Activated CD4-positive, alpha-beta T cell treated with anti-CD3 and anti-CD28 coated beads for 36 hours (primary cell): ENCODE data around the gene SEC22A. TPM values are rescaled to one million over a fixed set of nuclear protein-coding genes. Genes with fewer than 3 reads are reported as not detected.

Experiments used
- ATAC-seq: fragments of 200-7000 bp; cut with Tn5 transposase; one replicate; pipeline ENCODE4 v1.10.0; 2021; ENCODE audit warnings: mild to moderate bottlenecking, moderate library complexity
- CTCF ChIA-PET: fragments of 350-600 bp; sonication (Branson Sonifier 250); formaldehyde crosslinking; loops from one replicate; lab custom pipeline; 2021; ENCODE audit warnings: antibody characterized with exemption; lab: Charles Lee
- POLR2A ChIA-PET: fragments of 350-600 bp; sonication (Branson Sonifier 250); formaldehyde crosslinking; loops from one replicate; lab custom pipeline; 2021; ENCODE audit warnings: antibody characterized with exemption, inconsistent platforms; lab: Charles Lee
- DNase-seq: peaks from one replicate; pipeline ENCODE4 v3.0.0-alpha.2; 2020
- H3K27ac Mint-ChIP-seq: one replicate; pipeline ENCODE4 v1.8.0; 2021; ENCODE audit warnings: mixed read lengths
- H3K27me3 Mint-ChIP-seq: one replicate; pipeline ENCODE4 v1.8.0; 2021; ENCODE audit warnings: mixed read lengths
- H3K36me3 Mint-ChIP-seq: one replicate; pipeline ENCODE4 v1.8.0; 2021; ENCODE audit warnings: low read depth, mixed read lengths
- H3K4me1 Mint-ChIP-seq: one replicate; pipeline ENCODE4 v1.8.0; 2021; ENCODE audit warnings: mixed read lengths
- H3K4me3 Mint-ChIP-seq: one replicate; pipeline ENCODE4 v1.8.0; 2021; ENCODE audit warnings: mild to moderate bottlenecking, moderate library complexity, mixed read lengths
- H3K9me3 Mint-ChIP-seq: one replicate; pipeline ENCODE4 v1.8.0; 2021; ENCODE audit warnings: low read depth, mixed read lengths
- intact Hi-C, 2 experiments: fragments of 100-400 bp; cut with DNase I in 1 of 2; cut with micrococcal nuclease in 1 of 2; formaldehyde crosslinking; loops; one replicate each; pipeline versions ENCODE4 v1.14.2 to v1.15.1; 2022 to 2024; cut with DNase I, micrococcal nuclease
- total RNA-seq, 2 experiments: library from RNA; stranded (reverse); gene quantifications; one replicate each; pipeline ENCODE4 v1.2.3, GENCODE V29; 2021

The SEC22A gene
- total RNA-seq, 2 experiments from 2014 or later = 13.2 to 16.3 TPM

DNA sequence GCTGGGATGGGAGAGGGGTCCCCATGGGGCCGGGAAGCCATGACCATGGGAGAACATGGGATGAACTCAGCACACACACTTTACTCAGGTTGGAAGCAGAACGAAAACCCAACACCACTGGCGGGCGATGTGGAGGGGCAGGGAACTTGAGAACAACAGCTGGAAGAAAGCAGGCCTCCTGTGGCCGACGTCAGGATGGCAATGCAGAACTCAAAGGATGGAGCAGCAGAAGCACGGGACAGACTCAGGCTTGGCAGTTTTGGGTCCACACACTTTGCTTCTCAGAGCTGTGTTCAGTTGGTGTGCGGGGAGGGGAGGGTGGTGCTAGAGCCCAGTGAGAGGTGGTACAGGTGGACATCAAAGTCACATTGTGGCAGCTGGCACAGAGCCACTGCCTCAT, 80.7 kb downstream of the SEC22A start:
- H3K36me3 Mint-ChIP-seq = no peaks in the 10 kb centered on the region
- intact Hi-C loops = no loop called here
- ATAC-seq (no peak), DNase-seq (no peak)
- ChIA-PET POLR2A (no interaction called here), CTCF (no interaction called here)
- no peak overlapping the region for H3K27ac Mint-ChIP-seq
- H3K9me3 Mint-ChIP-seq = no peaks in the 10 kb centered on the region
- H3K4me3 Mint-ChIP-seq = no peak overlapping the region
- no peaks in the 10 kb centered on the region for H3K4me1 Mint-ChIP-seq
- no peaks in the 10 kb centered on the region for H3K27me3 Mint-ChIP-seq

DNA sequence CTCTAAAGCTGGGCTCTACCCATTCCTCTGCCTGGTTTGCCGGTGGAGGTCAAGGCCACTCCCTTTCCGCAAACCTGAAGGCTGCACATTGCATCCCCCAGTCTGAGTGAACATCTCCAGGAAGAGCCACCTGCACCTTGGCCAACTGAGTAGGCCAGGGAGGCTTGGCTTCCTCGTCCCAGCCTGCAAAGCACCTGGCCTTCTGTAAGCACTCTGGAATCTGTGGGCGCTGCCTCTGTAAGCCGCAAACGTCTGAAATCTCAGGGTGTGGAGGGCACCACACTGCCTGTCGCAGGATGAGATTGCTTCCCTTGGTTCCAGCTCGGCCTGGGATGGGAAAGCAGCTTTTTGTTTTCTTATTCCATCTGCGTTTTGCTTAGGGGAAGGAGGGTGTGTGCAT, 81.3 kb downstream of the SEC22A start:
- ATAC-seq = no peak
- no peak for DNase-seq
- intact Hi-C loops = no loop called here
- Mint-ChIP-seq H3K27me3 (no peaks in the 10 kb centered on the region), H3K36me3 (no peaks in the 10 kb centered on the region), H3K9me3 (no peaks in the 10 kb centered on the region), H3K27ac (no peak overlapping the region), H3K4me3 (no peak overlapping the region), H3K4me1 (no peaks in the 10 kb centered on the region)
- POLR2A ChIA-PET = no interaction called here
- CTCF ChIA-PET = no interaction called here

DNA sequence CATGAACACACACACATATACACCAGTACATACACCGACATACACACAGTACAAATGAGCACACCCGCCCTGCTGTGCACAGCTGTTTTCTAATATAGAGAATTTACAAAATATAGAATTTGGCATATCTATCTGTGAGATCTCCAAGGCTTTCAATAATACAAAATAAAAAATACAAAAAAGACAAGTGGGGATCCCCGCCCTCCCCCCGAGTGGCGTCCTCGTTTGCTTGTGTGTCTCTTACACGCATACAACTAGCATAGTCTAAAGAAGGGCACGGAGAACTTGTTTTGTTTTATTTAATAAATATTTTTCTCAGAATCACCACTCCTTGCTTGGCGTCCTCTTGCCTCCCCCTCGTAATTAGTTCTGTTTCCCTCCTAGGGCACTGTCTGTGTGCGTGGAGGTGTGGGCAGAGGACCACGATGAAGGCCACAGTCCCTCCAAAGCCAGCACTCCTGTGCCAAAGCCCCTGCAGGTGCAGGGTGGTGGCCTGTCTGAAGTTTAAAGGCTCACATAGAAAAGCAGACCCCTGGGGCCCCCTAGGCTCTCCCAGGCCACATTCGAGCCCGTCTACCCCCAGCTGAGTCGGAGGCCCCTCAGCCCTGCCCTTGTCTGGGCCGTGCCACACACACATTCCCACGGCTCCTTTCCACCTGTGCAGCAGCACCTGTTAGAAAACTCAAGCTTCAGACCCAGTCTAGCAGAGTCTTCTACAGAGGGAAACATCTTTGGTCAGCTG, 82.1 kb downstream of the SEC22A start:
- intact Hi-C loops = no loop called here
- POLR2A ChIA-PET = no interaction called here
- no peaks in the 10 kb centered on the region for H3K27me3 Mint-ChIP-seq

DNA sequence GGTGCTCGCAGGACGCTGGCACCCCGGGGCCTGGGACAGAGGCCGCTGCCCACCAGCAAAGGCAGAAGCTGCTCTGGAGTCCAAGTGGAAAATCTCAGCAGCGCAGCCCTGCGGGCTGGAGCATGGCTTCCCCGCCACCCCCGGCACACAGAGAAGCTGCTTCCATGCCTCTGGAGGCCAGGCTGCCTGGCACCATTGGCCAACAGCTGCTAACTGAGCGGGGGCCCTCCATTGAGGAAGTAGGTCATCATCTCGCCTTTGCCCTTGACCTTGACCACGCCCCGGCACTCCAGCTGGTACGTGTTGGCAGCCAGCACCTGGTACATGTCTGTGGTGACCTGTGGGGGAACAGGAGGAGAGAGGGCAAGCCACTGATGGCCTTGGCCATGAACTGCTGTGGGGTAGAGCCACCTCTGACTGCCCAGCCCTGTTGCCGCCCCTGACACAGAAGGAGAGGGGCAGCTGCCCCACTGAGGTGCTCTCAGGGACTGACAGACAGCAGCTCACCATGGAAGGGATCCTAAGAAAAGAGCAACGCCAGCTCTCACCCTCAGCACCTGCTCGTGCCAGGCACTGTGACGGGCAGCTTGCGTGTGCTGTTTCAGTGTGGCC, 82.8 kb downstream of the SEC22A start:
- H3K27ac Mint-ChIP-seq = no peak overlapping the region
- ATAC-seq = no peak

More for the DNA sequence above, 82.1 kb downstream of the SEC22A start:
- ATAC-seq = no peak
- CTCF ChIA-PET = no interaction called here
- DNase-seq = no peak
- H3K4me3 Mint-ChIP-seq = no peak overlapping the region
- H3K4me1 Mint-ChIP-seq = no peaks in the 10 kb centered on the region
- H3K9me3 Mint-ChIP-seq = no peaks in the 10 kb centered on the region
- no peak overlapping the region for H3K27ac Mint-ChIP-seq
- no peaks in the 10 kb centered on the region for H3K36me3 Mint-ChIP-seq

DNA sequence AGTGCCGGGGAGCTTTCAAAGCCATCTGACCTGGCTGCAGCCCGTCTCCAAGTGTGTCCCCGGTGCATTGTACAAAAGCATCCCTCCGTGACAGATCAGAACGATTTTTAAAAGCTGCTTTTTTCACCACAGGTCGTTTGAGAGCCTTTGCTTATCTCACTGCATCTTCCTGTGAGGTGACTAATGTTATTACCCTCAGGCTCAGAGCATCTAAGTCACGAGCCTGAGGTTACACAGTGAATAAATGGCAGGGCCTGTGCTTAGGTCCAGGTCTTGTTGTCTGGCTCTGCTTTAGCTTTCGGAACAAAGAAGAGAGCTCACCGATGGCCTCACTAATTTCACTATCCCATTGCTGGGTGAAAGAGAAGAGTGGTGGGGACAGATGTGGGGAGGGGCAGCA, 83.3 kb downstream of the SEC22A start:
- DNase-seq = no peak
- CTCF ChIA-PET = interaction anchor here (0.7 to 1.1 kb wide), 2 partner anchors 18 to 357 kb away, joined by 3 read pairs; no protein-coding TSS in a partner anchor
- no peaks in the 10 kb centered on the region for H3K9me3 Mint-ChIP-seq
- H3K36me3 Mint-ChIP-seq = no peaks in the 10 kb centered on the region
- H3K4me1 Mint-ChIP-seq = no peaks in the 10 kb centered on the region
- no peak overlapping the region for H3K4me3 Mint-ChIP-seq
- POLR2A ChIA-PET = no interaction called here
- ATAC-seq = no peak
- no peak overlapping the region for H3K27ac Mint-ChIP-seq
- no peaks in the 10 kb centered on the region for H3K27me3 Mint-ChIP-seq
- intact Hi-C loops = no loop called here

More for the DNA sequence above, 82.8 kb downstream of the SEC22A start:
- POLR2A ChIA-PET = no interaction called here
- intact Hi-C loops = no loop called here
- no peaks in the 10 kb centered on the region for H3K27me3 Mint-ChIP-seq
- H3K4me3 Mint-ChIP-seq = no peak overlapping the region
- CTCF ChIA-PET = interaction anchor here (0.7 kb wide), 1 partner anchor 358 kb away, joined by 3 read pairs; no protein-coding TSS in a partner anchor
- no peak for DNase-seq
- no peaks in the 10 kb centered on the region for H3K4me1 Mint-ChIP-seq
- no peaks in the 10 kb centered on the region for H3K9me3 Mint-ChIP-seq
- H3K36me3 Mint-ChIP-seq = no peaks in the 10 kb centered on the region

DNA sequence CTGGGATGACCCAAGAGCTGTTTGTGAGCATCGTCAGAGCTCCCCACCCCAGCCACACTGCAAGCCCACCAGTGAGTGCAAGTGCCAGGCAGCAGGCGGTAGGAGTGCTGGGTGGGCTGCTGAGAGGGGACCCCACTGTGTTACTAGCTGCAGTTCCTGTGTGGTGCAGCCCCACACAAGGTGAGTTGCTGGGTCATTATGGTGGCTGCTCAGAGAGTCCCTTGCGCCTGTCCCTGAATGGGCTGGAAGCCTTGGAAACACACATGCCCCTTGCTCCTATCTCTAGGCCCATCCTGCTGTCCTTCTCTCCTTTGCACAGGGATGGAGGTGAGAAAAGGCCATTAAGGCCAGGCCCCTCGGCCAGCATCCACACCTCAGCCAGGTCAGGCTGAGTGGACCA, 83.7 kb downstream of the SEC22A start:
- intact Hi-C loops = no loop called here
- ATAC-seq (no peak), DNase-seq (no peak)
- H3K4me1 Mint-ChIP-seq = no peaks in the 10 kb centered on the region
- no peaks in the 10 kb centered on the region for H3K9me3 Mint-ChIP-seq
- H3K27me3 Mint-ChIP-seq = no peaks in the 10 kb centered on the region
- H3K4me3 Mint-ChIP-seq = no peak overlapping the region
- no peaks in the 10 kb centered on the region for H3K36me3 Mint-ChIP-seq
- CTCF ChIA-PET = interaction anchor here (1.1 kb wide), 1 partner anchor 18 kb away, joined by 3 read pairs; no protein-coding TSS in a partner anchor
- POLR2A ChIA-PET = no interaction called here
- H3K27ac Mint-ChIP-seq = no peak overlapping the region

DNA sequence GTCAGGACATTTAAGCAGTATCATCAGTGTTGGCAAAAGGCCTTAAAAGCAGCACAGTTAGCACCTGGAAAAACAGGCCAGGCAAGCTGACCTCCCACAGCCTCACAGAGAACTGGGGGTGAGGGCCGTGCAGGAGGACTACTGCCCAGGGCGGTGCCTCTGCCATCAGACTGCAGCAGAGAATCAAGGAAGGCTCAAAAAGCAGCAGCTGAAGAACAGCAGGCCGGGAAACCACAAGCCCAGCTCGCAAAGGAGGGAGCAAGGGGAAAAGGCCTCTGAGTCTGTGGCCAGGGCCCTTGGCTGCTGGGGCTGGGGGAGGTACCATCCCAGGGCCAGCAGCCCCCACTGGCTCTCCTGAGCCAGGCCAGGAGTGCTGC, 84.2 kb downstream of the SEC22A start:
- ChIA-PET POLR2A (no interaction called here), CTCF (interaction anchor here (0.7 to 1.1 kb wide), 3 partner anchors 12 to 24 kb away, joined by 3 read pairs; no protein-coding TSS in a partner anchor)
- intact Hi-C loops = no loop called here
- H3K4me3 Mint-ChIP-seq = no peak overlapping the region
- no peaks in the 10 kb centered on the region for H3K4me1 Mint-ChIP-seq
- no peaks in the 10 kb centered on the region for H3K27me3 Mint-ChIP-seq
- ATAC-seq (no peak), DNase-seq (no peak)
- no peaks in the 10 kb centered on the region for H3K36me3 Mint-ChIP-seq
- no peak overlapping the region for H3K27ac Mint-ChIP-seq
- H3K9me3 Mint-ChIP-seq = no peaks in the 10 kb centered on the region

DNA sequence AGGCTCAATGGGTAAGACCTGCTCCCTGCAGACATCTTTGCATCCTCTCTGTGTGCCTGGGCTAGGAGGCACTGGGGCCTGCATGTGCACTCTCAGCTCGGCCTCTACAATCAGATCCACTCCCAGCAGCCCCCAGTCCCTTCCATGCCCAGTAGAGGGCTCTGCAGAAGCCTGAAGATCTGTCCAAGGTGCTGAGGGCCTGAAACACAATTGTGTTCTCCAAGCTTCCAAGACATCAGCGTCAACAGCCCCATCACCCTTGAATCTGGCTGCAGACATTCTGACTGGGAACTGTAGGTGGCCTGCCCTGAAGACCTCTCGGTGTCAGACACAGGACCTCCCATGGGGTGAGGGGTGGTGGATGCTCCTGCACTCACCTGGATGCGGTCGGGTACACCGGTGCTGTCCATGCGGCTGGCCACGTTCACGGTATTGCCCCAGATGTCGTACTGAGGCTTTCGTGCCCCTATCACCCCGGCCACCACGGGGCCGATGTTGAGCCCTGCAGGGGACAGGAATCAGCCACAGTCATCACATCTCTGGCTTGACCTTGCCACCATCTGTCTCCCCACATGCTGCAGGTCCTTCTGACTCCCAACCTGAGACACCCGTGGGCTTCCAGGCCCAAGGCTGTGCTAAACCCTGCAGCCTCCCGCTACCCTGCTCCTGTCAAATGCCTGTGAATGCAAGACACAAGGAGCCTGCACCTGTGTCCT, 84.7 kb downstream of the SEC22A start:
- POLR2A ChIA-PET = no interaction called here
- no peak overlapping the region for H3K4me3 Mint-ChIP-seq
- intact Hi-C loops = no loop called here
- H3K9me3 Mint-ChIP-seq = no peaks in the 10 kb centered on the region
- ATAC-seq (peak; percentile 83), DNase-seq (peak; percentile 69)
- H3K4me1 Mint-ChIP-seq = no peaks in the 10 kb centered on the region
- H3K36me3 Mint-ChIP-seq = no peaks in the 10 kb centered on the region
- CTCF ChIA-PET = interaction anchor here (0.7 to 1.1 kb wide), 3 partner anchors 13 to 23 kb away, joined by 3 read pairs; no protein-coding TSS in a partner anchor
- no peak overlapping the region for H3K27ac Mint-ChIP-seq
- H3K27me3 Mint-ChIP-seq = no peaks in the 10 kb centered on the region

DNA sequence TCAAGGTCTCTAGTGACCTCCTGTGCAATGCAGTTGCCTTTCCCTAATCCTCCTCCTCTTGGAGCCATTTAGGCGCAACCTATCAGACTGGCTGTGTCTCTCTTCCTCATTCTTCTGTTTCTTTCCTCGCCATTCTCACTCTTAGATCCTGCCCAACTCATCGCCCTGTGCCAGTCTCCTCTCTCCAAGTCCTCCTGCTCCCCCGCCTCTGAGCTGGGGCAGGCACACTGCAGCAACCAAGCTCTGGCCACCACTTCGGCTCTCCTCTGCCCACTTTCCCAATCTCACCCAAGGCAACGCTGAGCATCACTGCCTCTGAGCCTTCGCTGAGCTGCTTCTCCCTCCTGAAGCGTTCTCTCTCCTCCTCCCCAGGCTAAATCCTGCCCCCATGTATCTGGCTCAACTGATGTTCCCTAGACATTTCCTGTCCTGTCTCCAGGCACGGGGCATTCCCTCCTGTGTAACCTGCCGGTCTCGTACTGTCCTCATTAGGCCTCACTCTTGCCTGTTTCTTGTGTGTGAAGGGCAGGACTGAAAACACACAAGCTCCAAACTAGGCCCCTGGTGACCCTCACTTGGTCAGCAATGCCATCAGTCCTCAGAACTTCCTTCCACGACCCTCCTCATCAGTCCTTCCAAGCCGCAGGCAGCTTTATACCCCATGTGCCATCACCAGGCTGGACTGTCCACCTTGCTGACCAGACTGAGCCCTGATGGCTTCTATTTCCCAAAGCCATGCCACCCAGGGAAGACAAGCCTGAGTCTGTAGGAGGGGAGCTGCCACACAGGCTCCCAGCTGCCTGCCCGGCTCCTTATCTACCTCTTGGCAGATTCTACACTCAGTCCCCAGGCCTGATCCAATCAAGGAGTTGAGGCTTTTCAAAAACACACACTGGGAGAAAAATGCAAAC, 85.6 kb downstream of the SEC22A start:
- intact Hi-C loops = no loop called here
- H3K27ac Mint-ChIP-seq = no peak overlapping the region
- H3K4me3 Mint-ChIP-seq = no peak overlapping the region
- CTCF ChIA-PET = interaction anchor here (0.6 to 0.9 kb wide), 3 partner anchors 25 to 1777 kb away, joined by 3 to 5 read pairs (median 3); no protein-coding TSS in a partner anchor
- no peak for DNase-seq
- POLR2A ChIA-PET = no interaction called here
- no peaks in the 10 kb centered on the region for H3K4me1 Mint-ChIP-seq
- no peaks in the 10 kb centered on the region for H3K9me3 Mint-ChIP-seq
- H3K27me3 Mint-ChIP-seq = no peaks in the 10 kb centered on the region
- no peaks in the 10 kb centered on the region for H3K36me3 Mint-ChIP-seq
- no peak for ATAC-seq

DNA sequence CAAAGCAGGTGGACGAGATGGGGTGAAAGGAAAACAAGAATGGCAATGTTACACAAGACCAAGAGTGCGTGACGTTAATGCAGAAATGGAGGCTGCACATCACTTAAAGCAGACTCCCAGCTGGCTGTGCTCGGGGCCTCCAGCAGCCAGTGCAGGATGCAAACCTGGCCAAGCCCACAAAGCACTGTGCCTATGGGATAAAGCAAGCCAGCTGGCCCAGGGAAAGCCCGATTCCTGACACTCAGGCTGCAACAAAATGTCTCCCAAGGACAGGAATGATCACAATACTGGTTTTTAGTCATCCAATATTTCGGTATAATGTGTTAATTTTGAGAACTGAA, 86.2 kb downstream of the SEC22A start:
- Mint-ChIP-seq H3K36me3 (no peaks in the 10 kb centered on the region), H3K4me1 (no peaks in the 10 kb centered on the region), H3K9me3 (no peaks in the 10 kb centered on the region), H3K4me3 (no peak overlapping the region), H3K27ac (no peak overlapping the region), H3K27me3 (no peaks in the 10 kb centered on the region)
- ATAC-seq = no peak
- intact Hi-C loops = no loop called here
- DNase-seq = no peak
- CTCF ChIA-PET = interaction anchor here (0.8 to 0.9 kb wide), 2 partner anchors 26 to 149 kb away, joined by 3 to 5 read pairs; no protein-coding TSS in a partner anchor
- POLR2A ChIA-PET = no interaction called here
